HL-60/S4 treated with phorbol 12-myristate 13-acetate at 8.2 ng/mL for 4 days and 3 days (cell line): Measurements from ENCODE around the gene KCNJ11.
"Not testable (repeated sequence)": the region's sequence is repeated elsewhere in the genome, so short reads cannot be mapped to it uniquely, and the experiment has no call there.

Experiments
- in situ Hi-C: fragments of 300-500 bp; cut with MboI; formaldehyde crosslinking; loops from 2 replicates; pipeline ENCODE4 v1.15.0; 2022; ENCODE audit warnings: low sequenced_read_pairs

KCNJ11 gene

GRCh38 chr11:17388609-17389210 is at the start of gene KCNJ11:
Gene KCNJ11 (minus strand): TSS chr11:17388659. CDS start chr11:17388091, 568 bp downstream.
- in situ Hi-C loops, result loop anchor here (25.0 kb wide), 1 partner anchor 124 kb away; no protein-coding TSS in a partner anchor

- in situ Hi-C loops, result no loop called here
Measured at GRCh38 chr11:17437366-17437765, 48.9 kb upstream of the KCNJ11 start.

- in situ Hi-C loops, result no loop called here
Measured at GRCh38 chr11:17434108-17434507, 45.6 kb upstream of the KCNJ11 start.

GRCh38 chr11:17432002-17432401 is 43.5 kb upstream of the KCNJ11 start:
- in situ Hi-C loops, result no loop called here

GRCh38 chr11:17431139-17431538 is 42.7 kb upstream of the KCNJ11 start:
- in situ Hi-C loops, result no loop called here

- in situ Hi-C loops, result no loop called here
Measured at GRCh38 chr11:17430616-17431015, 42.2 kb upstream of the KCNJ11 start.

GRCh38 chr11:17428925-17429324 is 40.5 kb upstream of the KCNJ11 start:
- in situ Hi-C loops, result no loop called here

GRCh38 chr11:17428261-17428660 is 39.8 kb upstream of the KCNJ11 start:
- in situ Hi-C loops, result no loop called here

- in situ Hi-C loops, result not testable (repeated sequence)
Measured at GRCh38 chr11:17426233-17426632, 37.8 kb upstream of the KCNJ11 start.

GRCh38 chr11:17423533-17424310 is 35.3 kb upstream of the KCNJ11 start:
- in situ Hi-C loops, result no loop called here

- in situ Hi-C loops, result no loop called here
Measured at GRCh38 chr11:17421781-17422180, 33.3 kb upstream of the KCNJ11 start.

- in situ Hi-C loops, result no loop called here
Measured at GRCh38 chr11:17418444-17419081, 30.1 kb upstream of the KCNJ11 start.

- in situ Hi-C loops, result no loop called here
Measured at GRCh38 chr11:17416492-17416891, 28.0 kb upstream of the KCNJ11 start.

GRCh38 chr11:17415523-17416104 is 27.2 kb upstream of the KCNJ11 start:
- in situ Hi-C loops, result no loop called here

GRCh38 chr11:17414992-17415391 is 26.5 kb upstream of the KCNJ11 start:
- in situ Hi-C loops, result no loop called here

GRCh38 chr11:17414317-17414737 is 25.9 kb upstream of the KCNJ11 start:
- in situ Hi-C loops, result no loop called here

- in situ Hi-C loops, result no loop called here
Measured at GRCh38 chr11:17413414-17414316, 25.2 kb upstream of the KCNJ11 start.

GRCh38 chr11:17412488-17413180 is 24.2 kb upstream of the KCNJ11 start:
- in situ Hi-C loops, result no loop called here

GRCh38 chr11:17411418-17411817 is 23.0 kb upstream of the KCNJ11 start:
- in situ Hi-C loops, result no loop called here
